ENCODE data around the gene GPR15LG.
"Not testable (repeated sequence)": the region's sequence is repeated elsewhere in the genome, so short reads cannot be mapped to it uniquely, and the experiment has no call there.

GPR15LG gene

GRCh38 chr10:84139126-84140035, 34.2 kb upstream of the GPR15LG start, which contains the start of gene GHITM:
Gene GHITM (plus strand): TSS chr10:84139509. CDS start chr10:84141501, 1,992 bp downstream.
- TF ChIP-seq CTCF (conservative IDR thresholded peaks at IDR 0.05; ENCODE audit: low read depth): peak; percentile 21; the same call in 1 of the 2 replicates
- POLR2A ChIA-PET (ENCODE audit: low non-redundant PET): no interaction called here
- peak within 1 kb of the TSS; percentile 90 for H3K27ac ChIP-seq
- CTCF ChIA-PET: interaction anchor here (0.5 to 1.4 kb wide), 5 partner anchors 9 to 320 kb away, joined by 3 to 8 read pairs (median 3); no protein-coding TSS in a partner anchor
- DNase-seq (ENCODE audit: low spot score): peak; percentile 98

- TF ChIP-seq CTCF (conservative IDR thresholded peaks at IDR 0.05; ENCODE audit: low read depth): no peak
- no peak for DNase-seq (ENCODE audit: low spot score)
- H3K27ac ChIP-seq: peak overlapping the region; percentile 90
- ChIA-PET POLR2A (ENCODE audit: low non-redundant PET) (no interaction called here), CTCF (interaction anchor here (0.6 to 1.4 kb wide), 2 partner anchors 8 to 320 kb away, joined by 6 to 8 read pairs; no protein-coding TSS in a partner anchor)
Measured at GRCh38 chr10:84140036-84140379, 33.6 kb upstream of the GPR15LG start.

DNA sequence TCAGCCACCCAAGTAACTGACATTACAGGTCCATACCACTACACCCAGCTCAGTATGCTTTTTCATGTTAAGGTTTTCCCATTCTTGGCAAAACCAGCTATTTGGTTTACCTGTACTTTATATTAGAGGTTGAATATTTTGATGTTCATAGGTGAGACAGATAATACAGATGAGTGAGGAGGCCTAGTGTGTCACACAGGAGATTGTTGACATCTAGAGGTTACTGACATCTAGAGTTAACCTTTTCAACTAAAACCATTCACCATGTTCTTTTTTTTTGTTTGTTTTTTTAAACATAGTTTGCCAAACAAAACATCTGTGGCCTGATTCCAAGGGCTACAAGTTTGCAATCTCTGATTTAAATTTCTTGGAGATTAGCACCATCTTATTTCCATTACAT, 26.3 kb upstream of the GPR15LG start:
- no peak overlapping the region for H3K27ac ChIP-seq
- ChIA-PET CTCF (interaction anchor here (1.0 to 1.9 kb wide), 10 partner anchors 8 to 68 kb away, joined by 3 to 11 read pairs (median 5); partner anchors contain the start of gene GHITM), POLR2A (ENCODE audit: low non-redundant PET) (no interaction called here)
- no peak for DNase-seq (ENCODE audit: low spot score)
- TF ChIP-seq CTCF (conservative IDR thresholded peaks at IDR 0.05; ENCODE audit: low read depth): no peak

DNA sequence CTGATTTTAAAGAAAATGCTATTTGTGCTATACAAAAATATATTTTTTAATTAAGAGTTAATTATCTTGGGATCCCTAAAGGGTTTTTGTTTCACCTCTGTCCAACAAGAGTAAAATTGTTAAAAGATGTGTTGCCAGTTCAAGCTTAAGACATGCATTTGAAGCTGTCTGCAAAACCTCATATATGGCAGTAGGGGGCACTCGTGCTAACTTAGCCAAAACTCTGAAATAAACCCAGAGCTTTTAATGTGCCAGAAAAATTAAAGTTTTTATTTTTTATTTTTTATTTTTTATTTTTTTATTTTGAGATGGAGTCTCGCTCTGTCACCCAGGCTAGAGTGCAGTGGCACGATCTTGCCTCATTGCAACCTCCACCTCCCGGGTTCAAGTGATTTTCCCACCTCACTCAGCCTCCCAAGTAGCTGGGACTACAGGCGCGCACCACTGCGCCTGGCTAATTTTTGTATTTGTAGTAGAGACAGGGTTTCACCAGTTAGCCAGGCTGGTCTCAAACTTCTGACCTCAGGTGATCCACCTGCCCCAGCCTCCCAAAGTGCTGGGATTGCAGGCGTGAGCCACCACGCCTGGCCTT, 25.5 kb upstream of the GPR15LG start:
- H3K27ac ChIP-seq; POLR2A ChIA-PET (ENCODE audit: low non-redundant PET); DNase-seq (ENCODE audit: low spot score): not testable (repeated sequence)
- CTCF ChIA-PET: interaction anchor here (0.7 to 1.9 kb wide), 12 partner anchors 9 to 68 kb away, joined by 3 to 11 read pairs (median 4); partner anchors contain the start of gene GHITM
- peak; percentile 64 for TF ChIP-seq CTCF (conservative IDR thresholded peaks at IDR 0.05; ENCODE audit: low read depth)

DNA sequence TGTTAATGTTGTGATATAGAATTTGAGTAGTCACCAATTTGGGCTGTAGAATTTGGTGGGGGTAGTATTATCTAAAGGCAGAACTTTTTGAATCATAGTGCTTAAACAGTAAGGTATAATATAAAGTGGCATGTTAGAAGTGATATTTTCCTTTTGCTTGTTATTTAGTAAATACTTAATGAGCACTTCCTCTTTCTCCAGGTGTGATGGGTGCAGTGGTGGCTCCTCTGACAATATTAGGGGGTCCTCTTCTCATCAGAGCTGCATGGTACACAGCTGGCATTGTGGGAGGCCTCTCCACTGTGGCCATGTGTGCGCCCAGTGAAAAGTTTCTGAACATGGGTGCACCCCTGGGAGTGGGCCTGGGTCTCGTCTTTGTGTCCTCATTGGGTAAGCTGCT, 23.7 kb upstream of the GPR15LG start:
- no peak overlapping the region for H3K27ac ChIP-seq
- DNase-seq (ENCODE audit: low spot score): no peak
- no peak for TF ChIP-seq CTCF (conservative IDR thresholded peaks at IDR 0.05; ENCODE audit: low read depth)
- POLR2A ChIA-PET (ENCODE audit: low non-redundant PET): no interaction called here
- CTCF ChIA-PET: interaction anchor here (0.7 to 0.9 kb wide), 2 partner anchors 12 to 15 kb away, joined by 3 read pairs; no protein-coding TSS in a partner anchor

- DNase-seq (ENCODE audit: low spot score): no peak
- POLR2A ChIA-PET (ENCODE audit: low non-redundant PET): no interaction called here
- no peak for TF ChIP-seq CTCF (conservative IDR thresholded peaks at IDR 0.05; ENCODE audit: low read depth)
- CTCF ChIA-PET: no interaction called here
- H3K27ac ChIP-seq: no peak overlapping the region
Measured at GRCh38 chr10:84152769-84153168, 20.8 kb upstream of the GPR15LG start.
